ENCODE data around the gene PARD6G.

PARD6G gene

DNA sequence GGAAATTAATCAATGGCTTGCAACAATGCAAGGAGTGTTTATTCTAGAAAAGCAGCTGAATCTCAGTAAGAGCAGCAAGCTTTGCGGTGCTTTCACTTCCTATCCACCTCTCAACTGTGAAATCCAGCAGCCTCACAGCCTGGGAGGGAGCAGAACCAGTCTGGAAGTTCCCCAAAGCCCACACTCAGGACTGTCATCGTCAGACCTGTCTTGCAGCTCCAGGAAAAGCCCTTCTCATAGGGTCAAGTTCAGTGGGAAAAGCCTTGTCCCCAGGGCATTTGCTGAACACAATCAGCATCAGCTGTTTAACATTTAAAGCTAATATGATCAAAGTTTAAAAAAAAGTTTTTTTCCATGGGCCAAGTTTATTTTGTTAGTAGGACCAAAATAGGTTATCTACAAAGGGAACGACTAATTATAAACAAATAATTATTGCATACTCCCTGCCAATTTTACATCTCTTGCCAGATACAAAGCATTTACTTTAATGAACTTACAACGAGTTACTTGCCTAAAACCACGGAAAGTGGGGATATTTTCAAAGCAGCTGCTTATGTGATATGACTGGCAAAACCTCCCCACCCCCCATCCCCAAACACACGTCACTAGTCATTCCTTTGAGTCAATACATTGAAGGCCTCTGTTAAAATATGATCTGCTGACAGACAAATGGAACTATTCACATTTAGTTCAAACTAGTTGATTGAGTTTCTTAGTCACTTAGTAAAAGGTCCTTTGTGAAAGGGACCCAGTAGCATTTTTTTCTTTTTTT, 36.8 kb downstream of the PARD6G start:
- DNase-seq (ENCODE audit: low read depth in 2 of 2), result no peak

DNA sequence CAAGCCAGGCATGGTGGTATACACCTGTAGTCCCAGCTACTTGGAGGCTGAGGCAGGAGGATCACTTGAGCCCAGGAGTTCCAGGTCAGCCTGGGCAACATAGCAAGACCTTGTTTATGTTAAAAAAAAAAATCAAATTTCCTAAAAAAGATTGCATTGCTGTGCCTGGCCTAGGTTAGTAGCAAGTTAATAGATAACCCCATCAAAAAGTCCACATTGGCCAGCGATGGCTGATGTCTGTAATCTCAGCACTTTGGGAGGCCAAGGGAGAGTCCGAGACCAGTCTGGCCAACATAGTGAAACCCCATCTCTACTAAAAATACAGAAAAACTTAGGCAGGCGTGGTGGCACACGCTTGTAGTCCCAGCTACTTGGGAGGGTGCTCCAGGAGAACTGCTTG, 38.7 kb downstream of the PARD6G start:
- DNase-seq (ENCODE audit: low read depth in 2 of 2), result no peak

- DNase-seq (ENCODE audit: low read depth in 2 of 2), result no peak
Observed at GRCh38 chr18:80205294-80205693, 42.0 kb downstream of the PARD6G start.

DNA sequence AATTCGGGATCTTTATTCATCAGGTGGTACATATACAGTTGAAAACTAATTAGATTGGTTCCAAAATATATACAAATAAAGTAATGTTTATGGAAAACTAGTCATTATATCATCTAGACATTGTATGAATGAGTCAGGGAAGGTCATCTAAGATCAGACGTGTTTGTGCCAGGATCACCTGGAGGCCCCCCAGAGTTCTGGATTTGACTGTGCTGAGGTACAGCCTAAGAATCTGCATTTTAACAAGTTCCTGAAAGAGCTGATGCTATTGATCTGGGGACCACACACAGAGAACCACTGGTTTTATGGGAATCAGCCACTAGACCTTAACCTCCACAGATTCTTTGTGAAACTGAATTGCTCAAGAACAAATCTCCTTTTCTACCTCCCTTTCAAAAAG, 43.2 kb downstream of the PARD6G start:
- no peak for DNase-seq (ENCODE audit: low read depth in 2 of 2)

- DNase-seq (ENCODE audit: low read depth in 2 of 2), result no peak
Observed at GRCh38 chr18:80203249-80203648, 44.1 kb downstream of the PARD6G start.

DNA sequence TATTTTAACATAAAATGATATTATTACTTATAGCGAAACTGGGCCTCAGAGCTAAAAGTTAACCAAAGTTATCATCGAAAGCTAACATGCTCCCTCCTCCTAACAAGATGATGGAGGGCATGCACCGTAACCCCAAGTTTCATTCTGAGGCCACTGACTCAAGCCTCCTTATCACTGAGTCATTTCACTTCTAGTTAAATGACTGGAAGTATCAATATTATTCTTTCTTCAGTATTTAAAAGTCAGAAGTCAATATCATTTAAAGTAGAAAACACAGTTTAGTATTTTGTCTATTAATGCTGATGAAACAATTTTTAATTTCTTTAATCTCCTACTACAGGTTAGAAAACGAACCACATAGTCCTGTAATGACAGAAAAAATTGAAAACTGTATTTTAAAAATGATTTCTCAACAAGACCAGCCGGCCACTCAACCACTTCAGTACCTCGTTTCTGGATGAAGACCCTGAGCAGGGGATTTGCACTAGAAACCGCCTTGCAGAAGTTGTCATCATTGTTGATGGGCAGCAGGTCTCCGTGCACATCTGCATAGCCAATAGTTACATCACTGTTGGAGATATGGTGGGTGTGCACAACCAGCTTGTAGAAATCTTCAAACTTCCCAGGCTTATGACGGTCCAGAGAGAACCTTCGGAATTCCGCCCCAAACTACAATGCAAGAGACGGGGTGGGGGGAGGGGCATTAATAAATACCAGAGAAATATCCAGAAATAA, 44.9 kb downstream of the PARD6G start:
- peak in 1 of 2 donors; percentile 46 for DNase-seq (ENCODE audit: low read depth in 2 of 2)

DNA sequence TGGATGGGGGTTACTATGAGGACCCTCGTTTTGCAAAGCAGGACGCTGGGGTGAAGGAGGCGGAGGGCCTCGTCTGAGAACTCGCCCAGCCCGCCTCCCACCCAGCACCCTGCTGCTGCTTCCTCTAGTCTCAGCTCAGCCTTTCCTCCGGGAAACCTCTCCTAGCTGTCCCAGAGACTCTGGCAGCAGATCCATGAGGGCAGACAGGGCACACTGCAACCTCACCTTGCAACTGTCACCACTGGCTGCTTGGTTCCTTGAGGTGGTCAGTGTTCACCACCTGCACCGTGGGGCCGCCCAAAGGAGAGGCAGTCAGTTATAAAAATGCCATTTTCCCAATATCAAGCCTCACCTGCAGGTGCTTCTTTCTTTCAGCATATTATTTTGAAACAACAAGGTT, 45.6 kb downstream of the PARD6G start:
- DNase-seq (ENCODE audit: low read depth in 2 of 2), result no peak

- no peak for DNase-seq (ENCODE audit: low read depth in 2 of 2)
Observed at GRCh38 chr18:80200932-80201672, 46.2 kb downstream of the PARD6G start.

DNA sequence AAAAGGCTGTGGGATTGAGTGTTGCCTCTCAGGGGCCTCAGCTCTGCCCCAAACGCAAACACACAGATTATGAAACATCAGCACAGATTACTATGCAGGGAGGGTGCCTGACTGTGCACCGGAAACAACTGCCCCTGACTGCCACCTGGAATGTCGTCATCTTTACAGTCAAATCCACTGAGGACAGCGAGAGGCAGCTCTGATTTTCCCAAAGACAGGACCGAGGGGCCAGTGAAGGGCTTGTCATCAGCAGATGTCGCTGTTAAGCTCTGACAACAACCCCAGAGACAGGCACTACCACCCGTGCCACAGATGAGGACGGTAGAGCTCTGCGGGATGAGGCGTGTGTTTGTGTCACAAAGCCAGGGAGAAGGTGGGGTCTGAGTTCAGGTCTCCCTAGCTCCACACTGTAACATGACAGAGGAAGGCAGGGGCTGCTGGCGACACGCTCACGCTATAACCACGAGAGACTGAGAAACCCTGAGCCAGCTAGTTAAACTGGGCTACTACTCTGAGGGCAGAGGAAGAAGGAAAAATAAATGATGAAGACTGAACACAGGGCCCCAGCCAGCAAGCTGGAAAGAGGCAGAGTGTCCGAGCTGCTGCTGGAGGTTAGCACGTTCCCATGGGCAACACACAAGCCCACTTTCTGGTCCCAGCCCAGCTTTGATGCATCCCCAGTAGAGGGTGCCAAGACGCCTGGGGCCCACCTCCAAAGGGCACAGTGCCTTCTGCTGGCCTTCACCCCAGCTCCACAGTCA, 47.0 kb downstream of the PARD6G start:
- DNase-seq (ENCODE audit: low read depth in 2 of 2), result no peak

DNA sequence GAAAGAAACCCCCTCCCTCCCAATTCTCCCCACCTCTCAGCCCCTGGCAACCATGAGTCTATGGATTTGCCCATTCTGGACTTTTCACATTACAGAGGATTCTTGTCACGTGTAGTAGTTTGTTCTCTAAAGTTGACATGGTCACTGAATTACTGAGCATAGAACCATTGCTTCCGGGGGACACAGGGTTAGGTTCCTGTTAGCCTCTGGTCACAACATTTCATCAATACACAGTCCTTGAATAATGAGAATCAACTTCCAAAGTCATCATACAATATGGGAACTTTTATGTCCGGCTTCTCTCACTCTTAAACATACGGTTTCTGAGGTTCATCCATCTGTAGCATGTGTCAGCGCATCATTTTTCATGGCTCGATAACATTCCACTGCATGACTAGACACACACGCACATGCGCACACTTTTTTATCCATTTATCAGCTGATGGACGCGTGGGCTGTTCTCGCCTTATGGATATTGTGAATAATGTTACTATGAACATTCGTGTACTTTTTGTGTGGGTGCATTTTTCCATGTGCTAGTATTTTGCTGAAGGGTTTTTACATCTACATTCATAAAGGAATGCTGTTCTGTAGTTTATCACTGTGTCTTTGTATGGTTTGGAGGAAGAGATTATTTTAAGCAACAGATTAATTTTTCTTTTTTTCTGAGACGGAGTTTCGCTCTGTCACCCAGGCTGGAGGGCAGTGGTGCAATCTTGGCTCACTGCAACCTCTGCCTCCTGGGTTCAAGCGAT, 48.1 kb downstream of the PARD6G start:
- DNase-seq (ENCODE audit: low read depth in 2 of 2), result no peak

DNA sequence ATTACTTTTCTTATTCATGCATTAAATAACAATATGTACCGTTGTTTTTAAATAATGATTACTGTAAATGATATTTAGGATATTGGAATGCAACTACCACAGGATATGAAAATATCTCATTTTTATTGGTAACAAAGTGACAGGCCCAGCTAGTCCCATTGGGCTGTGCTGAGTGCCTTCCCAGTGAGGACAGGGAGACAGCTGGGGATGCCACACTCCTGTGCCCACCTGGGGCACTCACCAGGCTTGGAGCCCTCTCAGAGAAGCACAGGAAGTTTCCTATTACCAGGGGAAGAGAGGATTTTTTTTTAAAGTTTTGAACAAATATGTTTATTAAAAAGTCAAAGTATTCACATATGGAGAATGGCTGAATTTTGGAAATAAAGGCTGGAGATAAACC, 48.9 kb downstream of the PARD6G start:
- no peak for DNase-seq (ENCODE audit: low read depth in 2 of 2)

DNA sequence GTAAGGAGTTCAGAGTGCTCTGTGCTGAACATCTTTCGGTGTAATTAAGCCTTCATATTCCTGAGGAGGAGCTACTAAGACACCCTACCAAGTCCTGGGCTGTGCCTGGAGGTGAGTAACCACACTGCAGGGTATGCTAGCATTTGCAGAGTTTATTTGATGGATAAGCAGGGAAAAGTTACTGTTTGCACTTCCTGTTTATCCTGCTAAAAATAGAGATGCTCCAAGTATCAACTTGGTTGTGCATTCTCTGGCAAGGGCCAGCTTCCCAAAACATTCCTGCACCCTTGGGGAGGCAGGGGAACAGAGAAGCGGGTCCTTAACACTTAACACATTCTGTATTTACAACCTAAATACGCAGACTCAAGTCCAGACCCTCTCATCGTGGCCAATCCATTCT, 49.8 kb downstream of the PARD6G start:
- no peak for DNase-seq (ENCODE audit: low read depth in 2 of 2)

DNA sequence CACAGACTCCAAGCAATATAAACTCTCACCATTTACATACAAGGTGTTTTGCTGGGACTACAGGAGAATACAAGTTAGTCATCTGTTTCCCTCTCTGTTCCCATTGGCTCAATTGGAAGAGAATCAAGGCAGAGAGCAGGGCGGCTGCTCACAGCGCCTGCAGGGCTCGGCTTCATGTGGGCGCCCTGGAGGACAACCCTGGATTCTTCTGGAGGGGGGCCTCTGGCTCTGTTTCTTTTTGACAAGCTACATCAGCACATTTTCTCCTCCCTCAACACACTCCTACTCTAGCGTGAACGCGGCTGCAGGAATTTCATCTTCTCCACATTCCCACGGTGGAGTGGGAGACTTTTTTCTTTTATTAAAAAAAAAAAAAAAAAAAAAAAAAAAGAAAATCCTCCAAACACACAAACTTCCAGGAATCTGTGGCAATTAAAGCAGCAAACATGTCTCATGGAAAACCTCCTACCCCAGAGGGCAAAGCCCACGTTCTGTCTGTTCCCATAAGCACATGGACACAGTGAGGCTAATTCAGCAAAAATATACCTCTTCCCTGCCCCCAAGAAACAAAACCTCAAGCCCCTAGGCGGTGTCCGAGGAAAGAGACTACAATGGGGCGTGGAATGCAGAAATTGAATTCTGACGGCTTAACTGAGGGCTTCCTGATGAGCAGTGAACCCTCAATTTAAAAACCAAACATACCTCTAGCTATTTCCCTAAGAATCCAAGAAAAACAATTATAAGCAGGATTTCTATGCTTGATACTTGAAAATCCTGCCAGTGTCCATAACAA, 50.6 kb downstream of the PARD6G start:
- DNase-seq (ENCODE audit: low read depth in 2 of 2), result no peak

GRCh38 chr18:80194874-80195570, 52.3 kb downstream of the PARD6G start:
- DNase-seq (ENCODE audit: low read depth in 2 of 2), result no peak

GRCh38 chr18:80193701-80194100, 53.6 kb downstream of the PARD6G start:
- DNase-seq (ENCODE audit: low read depth in 2 of 2), result no peak

GRCh38 chr18:80192653-80193385, 54.5 kb downstream of the PARD6G start:
- DNase-seq (ENCODE audit: low read depth in 2 of 2), result no peak

DNA sequence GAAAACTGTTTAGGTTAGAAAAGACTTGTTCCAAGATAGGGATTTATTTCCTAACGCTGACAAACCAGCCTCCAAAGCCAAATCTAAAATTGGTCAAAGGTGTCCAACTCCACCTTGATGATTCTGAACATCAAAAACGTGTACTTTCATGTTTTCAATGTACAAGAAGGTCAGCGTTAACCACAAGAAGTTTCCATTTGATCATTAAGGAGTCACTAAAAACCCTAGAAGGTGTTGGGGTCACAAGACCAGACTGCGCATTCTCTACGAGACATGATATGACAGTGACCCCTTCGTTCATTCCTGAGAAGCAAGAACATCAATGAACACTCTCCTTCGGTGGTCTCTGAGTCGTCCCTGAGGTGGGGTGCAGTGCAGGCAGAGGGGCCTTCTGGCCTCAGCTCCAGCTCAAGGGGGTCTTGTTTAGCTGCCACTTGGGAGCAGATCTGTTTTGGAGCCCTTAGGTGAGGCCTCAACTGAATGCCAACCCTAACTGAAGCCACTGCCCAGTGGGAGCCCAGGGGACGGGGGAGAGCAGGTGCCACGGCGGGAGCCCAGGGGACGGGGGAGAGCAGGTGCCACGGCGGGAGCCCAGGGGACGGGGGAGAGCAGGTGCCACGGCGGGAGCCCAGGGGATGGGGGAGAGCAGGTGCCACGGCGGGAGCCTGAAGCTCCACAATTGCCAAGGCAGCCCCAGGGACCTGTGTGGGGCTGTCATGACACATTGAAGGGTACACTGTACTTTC, 55.2 kb downstream of the PARD6G start:
- DNase-seq (ENCODE audit: low read depth in 2 of 2), result no peak

DNA sequence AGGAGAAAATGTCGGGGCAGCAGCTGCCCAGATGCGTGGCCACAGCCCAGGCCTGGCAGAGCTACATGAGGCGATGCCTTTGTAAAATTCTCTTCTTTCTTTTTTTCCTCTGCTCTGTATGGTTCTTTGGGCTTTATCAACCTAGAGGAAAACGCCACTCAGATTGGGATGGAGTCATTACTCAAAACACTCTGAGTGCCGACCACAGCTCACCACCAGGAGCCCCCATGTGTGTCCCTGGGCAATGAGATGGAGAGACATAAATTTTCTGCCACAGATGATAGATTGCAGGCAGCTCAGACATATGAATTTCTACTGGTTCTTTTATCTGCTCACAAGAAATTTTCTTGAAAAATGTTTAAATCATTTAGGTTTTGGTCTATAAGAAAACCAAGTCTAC, 56.0 kb downstream of the PARD6G start:
- DNase-seq (ENCODE audit: low read depth in 2 of 2), result no peak

Data from stimulated activated CD4-positive, alpha-beta T cell treated with anti-CD3 and anti-CD28 coated beads, Interleukin-4, amount 100 ng/mL, for 48 hours (primary cell).